Measurements from ENCODE around the gene IL13RA1.

- TF ChIP-seq POLR2AphosphoS5 (IDR thresholded peaks at IDR 0.05) (no peak), EP300 (IDR thresholded peaks at IDR 0.05) (no peak), CTCF (IDR thresholded peaks at IDR 0.05) (no peak), POLR2A (IDR thresholded peaks at IDR 0.05; ENCODE audit: low read depth) (no peak)
Observed at GRCh38 chrX:118755633-118756032, 28.2 kb downstream of the IL13RA1 start.
